ENCODE data around the gene EML4.

- TF ChIP-seq CTCF (IDR thresholded peaks at IDR 0.05) (no peak), EP300 (IDR thresholded peaks at IDR 0.05) (peak; percentile 16 to 61), POLR2A (IDR thresholded peaks at IDR 0.05) (no peak)
Measured at GRCh38 chr2:42141687-42142546, 27.2 kb upstream of the EML4 start.

Data from tibial nerve (tissue), 4 donors.